Esophagus squamous epithelium (tissue), 5 donors: ENCODE data around the gene PDZRN4. TPM values are rescaled to one million over a fixed set of nuclear protein-coding genes. Genes with fewer than 3 reads are reported as not detected.

Experiments
- DNase-seq: peaks from one replicate; lab custom pipeline; 2025; lab: John Stamatoyannopoulos, UW
- H3K27ac ChIP-seq, 4 donors: fragments of 200-600 bp; sonication (generic); one replicate each; pipeline ENCODE4 v1.5.1; 2016 to 2019; ENCODE audit warnings: mild to moderate bottlenecking in 1 of 4
- H3K27me3 ChIP-seq, 4 donors: fragments of 200-600 bp; sonication (generic); 1 replicate in 3 of 4; 2 replicates in 1 of 4; pipeline versions ENCODE4 v1.5.1 to v1.6.0; 2017 to 2021; ENCODE audit warnings: antibody characterized with exemption in 1 of 4
- H3K36me3 ChIP-seq, 3 donors: fragments of 200-600 bp; sonication (generic); one replicate each; pipeline ENCODE4 v1.5.1; 2016 to 2019
- H3K4me1 ChIP-seq, 3 donors: fragments of 200-600 bp; sonication (generic); one replicate each; pipeline ENCODE4 v1.5.1; 2017 to 2019
- H3K4me3 ChIP-seq, 4 donors: fragments of 200-600 bp; sonication (generic); 1 replicate in 3 of 4; 2 replicates in 1 of 4; pipeline ENCODE4 v1.5.1; 2016 to 2019; ENCODE audit warnings: mild to moderate bottlenecking in 2 of 4, moderate library complexity in 1 of 4
- H3K9me3 ChIP-seq, 3 donors: fragments of 200-600 bp; sonication (generic); one replicate each; pipeline ENCODE4 v1.5.1; 2016 to 2019
- CTCF ChIP-seq, 6 experiments: fragments of 450-650 bp in 4 of 6; fragments of 200-600 bp in 2 of 6; sonication (generic) in 2 of 6; IDR thresholded peaks; one replicate each; pipeline ENCODE4 v1.5.1; 2016 to 2019; ENCODE audit warnings: antibody characterized with exemption in 6 of 6, mild to moderate bottlenecking in 4 of 6, moderate library complexity in 4 of 6
- POLR2A ChIP-seq, 4 donors: fragments of 450-650 bp; IDR thresholded peaks; one replicate each; pipeline ENCODE4 v1.6.1; 2017; ENCODE audit warnings: antibody characterized with exemption in 4 of 4, mild to moderate bottlenecking in 4 of 4, moderate library complexity in 3 of 4
- WGBS, 2 donors: methylation state at CpG; one replicate each; pipeline ENCODE4 v1.1.5; 2018; 5-methylcytosine and 5-hydroxymethylcytosine counted together
- intact Hi-C: fragments of 100-400 bp; cut with DNase I; formaldehyde crosslinking; loops from one replicate; pipeline ENCODE4 v1.15.0; 2022
- total RNA-seq, 4 donors: library from RNA; depleted of rRNA; stranded (reverse); fragments of >200 nt; gene quantifications; one replicate each; pipeline ENCODE4 v1.1.0, GENCODE V29; 2016
- donor health status: DM: yes; HTN: yes; CAD: no.

PDZRN4 gene
- total RNA-seq, 4 donors from 2014 or later = 0.31 to 22.5 (median 2.1) TPM

- intact Hi-C loops = no loop called here
- 59 to 70% methylated on average over 4 of the region's 4 CpGs for WGBS, 2 donors
- H3K27me3 ChIP-seq = no peaks in the 10 kb centered on the region
Measured at GRCh38 chr12:41327096-41327895, 139.2 kb downstream of the PDZRN4 start.

GRCh38 chr12:41333974-41334373 lies 145.9 kb downstream of the PDZRN4 start:
- no peak for DNase-seq
- H3K4me3 ChIP-seq = no peak overlapping the region
- no peaks in the 10 kb centered on the region for H3K4me1 ChIP-seq
- no peaks in the 10 kb centered on the region for H3K27me3 ChIP-seq
- TF ChIP-seq POLR2A (IDR thresholded peaks at IDR 0.05) (no peak), CTCF (IDR thresholded peaks at IDR 0.05) (no peak)
- intact Hi-C loops = no loop called here
- H3K9me3 ChIP-seq = no peaks in the 10 kb centered on the region
- no peak overlapping the region for H3K27ac ChIP-seq
- 53 to 67% methylated on average over 1 of the region's 1 CpG for WGBS, 2 donors
- no peaks in the 10 kb centered on the region for H3K36me3 ChIP-seq

More at GRCh38 chr12:41327096-41327895, 139.2 kb downstream of the PDZRN4 start:
- Histone ChIP-seq H3K27ac (no peak overlapping the region), H3K4me1 (no peaks in the 10 kb centered on the region), H3K4me3 (no peak overlapping the region), H3K36me3 (no peaks in the 10 kb centered on the region), H3K9me3 (no peaks in the 10 kb centered on the region)
- no peak for TF ChIP-seq CTCF (IDR thresholded peaks at IDR 0.05)
- no peak for TF ChIP-seq POLR2A (IDR thresholded peaks at IDR 0.05)
- DNase-seq = no peak

- intact Hi-C loops = no loop called here
- Histone ChIP-seq H3K36me3 (no peaks in the 10 kb centered on the region), H3K4me1 (no peaks in the 10 kb centered on the region), H3K9me3 (no peaks in the 10 kb centered on the region), H3K27ac (no peak overlapping the region), H3K4me3 (no peak overlapping the region), H3K27me3 (no peaks in the 10 kb centered on the region)
- no peak for DNase-seq
- WGBS, 2 donors = 11 to 27% methylated on average over 1 of the region's 1 CpG
- TF ChIP-seq CTCF (IDR thresholded peaks at IDR 0.05) (no peak), POLR2A (IDR thresholded peaks at IDR 0.05) (no peak)
Measured at GRCh38 chr12:41334390-41334789, 146.3 kb downstream of the PDZRN4 start.

GRCh38 chr12:41336041-41336549 lies 148.0 kb downstream of the PDZRN4 start:
- no peaks in the 10 kb centered on the region for H3K9me3 ChIP-seq
- no peaks in the 10 kb centered on the region for H3K27me3 ChIP-seq
- no peak for TF ChIP-seq CTCF (IDR thresholded peaks at IDR 0.05)
- no peak for TF ChIP-seq POLR2A (IDR thresholded peaks at IDR 0.05)
- 49% methylated on average over 3 of the region's 3 CpGs for WGBS, 2 donors
- no peak overlapping the region for H3K4me3 ChIP-seq
- no peak for DNase-seq
- no peaks in the 10 kb centered on the region for H3K4me1 ChIP-seq
- H3K27ac ChIP-seq = no peak overlapping the region
- H3K36me3 ChIP-seq = no peaks in the 10 kb centered on the region
- intact Hi-C loops = no loop called here

GRCh38 chr12:41339784-41340183 lies 151.7 kb downstream of the PDZRN4 start:
- Histone ChIP-seq H3K27me3 (no peaks in the 10 kb centered on the region), H3K4me1 (no peaks in the 10 kb centered on the region), H3K9me3 (no peaks in the 10 kb centered on the region), H3K36me3 (no peaks in the 10 kb centered on the region), H3K27ac (no peak overlapping the region), H3K4me3 (no peak overlapping the region)
- DNase-seq = no peak
- intact Hi-C loops = no loop called here
- TF ChIP-seq CTCF (IDR thresholded peaks at IDR 0.05) (no peak), POLR2A (IDR thresholded peaks at IDR 0.05) (no peak)
